H9 (cell line): ENCODE data around the gene RASGRF2. TPM values are rescaled to one million over a fixed set of nuclear protein-coding genes. Genes with fewer than 3 reads are reported as not detected.
A peak's percentile ranks its signal among the peaks of the same experiment; 100 is the strongest.

Source experiments
- DNase-seq: peaks from one replicate; pipeline ENCODE4 v3.0.0-alpha.2; 2017
- H2AFZ ChIP-seq: one replicate; pipeline ENCODE4 v1.6.1; 2013; ENCODE audit warnings: mild to moderate bottlenecking, low read length, control low read depth, moderate library complexity
- H2AK5ac ChIP-seq: 2 replicates; pipeline ENCODE4 v1.6.1; 2013; ENCODE audit warnings: low read length, control low read depth, mixed read lengths; ENCODE audit not compliant: insufficient read length
- H2BK120ac ChIP-seq: one replicate; pipeline ENCODE4 v1.6.1; 2013; ENCODE audit warnings: low read depth, mild to moderate bottlenecking, low read length, control low read depth, inconsistent platforms; ENCODE audit not compliant: poor library complexity, severe bottlenecking
- H2BK12ac ChIP-seq: 2 replicates; pipeline ENCODE4 v1.6.1; 2013; ENCODE audit warnings: low read length, control low read depth, mixed read lengths, low read depth; ENCODE audit not compliant: insufficient read length
- H2BK15ac ChIP-seq: 2 replicates; pipeline ENCODE4 v1.6.1; 2013; ENCODE audit warnings: low read depth, low read length, control low read depth
- H2BK20ac ChIP-seq: one replicate; pipeline ENCODE4 v1.6.1; 2013; ENCODE audit warnings: low read depth, mild to moderate bottlenecking, low read length, control low read depth, inconsistent platforms; ENCODE audit not compliant: poor library complexity, severe bottlenecking
- H2BK5ac ChIP-seq: 2 replicates; pipeline ENCODE4 v1.6.1; 2013; ENCODE audit warnings: low read length, control low read depth, mixed read lengths; ENCODE audit not compliant: insufficient read length
- H3K14ac ChIP-seq: 2 replicates; pipeline ENCODE4 v1.6.1; 2013; ENCODE audit warnings: low read length, control low read depth; ENCODE audit not compliant: insufficient read depth
- H3K18ac ChIP-seq: 2 replicates; pipeline ENCODE4 v1.6.1; 2013; ENCODE audit warnings: low read depth, mild to moderate bottlenecking, mixed read lengths, low read length, control low read depth; ENCODE audit not compliant: insufficient read length
- H3K23ac ChIP-seq: 2 replicates; pipeline ENCODE4 v1.6.1; 2013; ENCODE audit warnings: low read length, control low read depth, mixed read lengths, low read depth; ENCODE audit not compliant: insufficient read length
- H3K23me2 ChIP-seq: 2 replicates; pipeline ENCODE4 v1.6.1; 2013; ENCODE audit warnings: low read depth, mild to moderate bottlenecking, mixed read lengths, low read length, control low read depth; ENCODE audit not compliant: insufficient read length, poor library complexity, severe bottlenecking
- H3K27ac ChIP-seq: 2 replicates; pipeline ENCODE4 v1.5.1; 2013; ENCODE audit warnings: low read length, control low read depth, mixed read lengths, low read depth; ENCODE audit not compliant: insufficient read length
- H3K27me3 ChIP-seq: 2 replicates; pipeline ENCODE4 v1.6.1; 2013; ENCODE audit warnings: low read length, control low read depth, inconsistent platforms; ENCODE audit not compliant: insufficient read depth
- H3K4ac ChIP-seq: 2 replicates; pipeline ENCODE4 v1.6.1; 2013; ENCODE audit warnings: low read depth, mild to moderate bottlenecking, control low read depth, inconsistent platforms, low read length, moderate library complexity
- H3K4me1 ChIP-seq: 2 replicates; pipeline ENCODE4 v1.6.1; 2013; ENCODE audit warnings: low read length, control low read depth, inconsistent platforms; ENCODE audit not compliant: insufficient read depth
- H3K4me2 ChIP-seq: 2 replicates; pipeline ENCODE4 v1.6.1; 2013; ENCODE audit warnings: low read length, control low read depth, mixed read lengths; ENCODE audit not compliant: insufficient read length, insufficient read depth
- H3K56ac ChIP-seq: 2 replicates; pipeline ENCODE4 v1.6.1; 2013; ENCODE audit warnings: low read depth, mild to moderate bottlenecking, mixed read lengths, low read length, control low read depth; ENCODE audit not compliant: insufficient read length
- H3K79me1 ChIP-seq: 2 replicates; pipeline ENCODE4 v1.6.1; 2013; ENCODE audit warnings: low read depth, mild to moderate bottlenecking, moderate library complexity, low read length, control low read depth, inconsistent platforms; ENCODE audit not compliant: insufficient read depth, poor library complexity, severe bottlenecking
- H3K79me2 ChIP-seq: 2 replicates; pipeline ENCODE4 v1.6.1; 2013; ENCODE audit warnings: low read length, control low read depth, inconsistent platforms; ENCODE audit not compliant: insufficient read depth
- H3K9ac ChIP-seq: 2 replicates; pipeline ENCODE4 v1.6.1; 2013; ENCODE audit warnings: low read length, control low read depth, mixed read lengths; ENCODE audit not compliant: insufficient read length; ENCODE audit errors: extremely low read depth
- H3K9me3 ChIP-seq: one replicate; pipeline ENCODE4 v1.6.1; 2013; ENCODE audit warnings: low read depth, low read length, inconsistent platforms; ENCODE audit not compliant: control insufficient read depth
- H3T11ph ChIP-seq: one replicate; pipeline ENCODE4 v1.6.1; 2013; ENCODE audit warnings: mild to moderate bottlenecking, low read length, control low read depth, inconsistent platforms
- H4K20me1 ChIP-seq: one replicate; pipeline ENCODE4 v1.6.1; 2013; ENCODE audit not compliant: control insufficient read depth, insufficient read length, insufficient read depth
- H4K5ac ChIP-seq: 2 replicates; pipeline ENCODE4 v1.6.1; 2013; ENCODE audit warnings: low read depth, mild to moderate bottlenecking, mixed read lengths, low read length, control low read depth; ENCODE audit not compliant: insufficient read length
- H4K8ac ChIP-seq: replicated peaks from 2 replicates; pipeline ENCODE4 v1.6.1; 2013; ENCODE audit warnings: low read length, control low read depth, mixed read lengths, low read depth; ENCODE audit not compliant: insufficient read length
- H4K91ac ChIP-seq: 2 replicates; pipeline ENCODE4 v1.6.1; 2013; ENCODE audit warnings: low read depth, mild to moderate bottlenecking, moderate library complexity, mixed read lengths, low read length, control low read depth; ENCODE audit not compliant: insufficient read length
- H3K27ac Mint-ChIP-seq, 3 experiments: 2 replicates in 2 of 3; 3 replicates in 1 of 3; pipeline ENCODE4 v1.8.0; 2020 to 2021; ENCODE audit warnings: mixed read lengths in 3 of 3, mild to moderate bottlenecking in 1 of 3, moderate library complexity in 1 of 3
- H3K27me3 Mint-ChIP-seq: 2 replicates; pipeline ENCODE4 v1.8.0; 2021; ENCODE audit warnings: low read depth, mild to moderate bottlenecking, moderate library complexity, mixed read lengths
- H3K36me3 Mint-ChIP-seq, 3 experiments: 2 replicates in 2 of 3; 3 replicates in 1 of 3; pipeline ENCODE4 v1.8.0; 2020 to 2021; ENCODE audit warnings: low read depth in 3 of 3, mixed read lengths in 3 of 3; ENCODE audit not compliant: insufficient read depth in 1 of 3
- H3K4me1 Mint-ChIP-seq, 2 experiments: 2 replicates each; pipeline ENCODE4 v1.8.0; 2020; ENCODE audit warnings: mixed read lengths in 2 of 2
- H3K4me3 Mint-ChIP-seq, 2 experiments: 2 replicates in 1 of 2; 3 replicates in 1 of 2; pipeline ENCODE4 v1.8.0; 2020 to 2021; ENCODE audit warnings: mild to moderate bottlenecking in 2 of 2, mixed read lengths in 2 of 2, moderate library complexity in 1 of 2
- H3K9me3 Mint-ChIP-seq, 2 experiments: 2 replicates in 1 of 2; 3 replicates in 1 of 2; pipeline ENCODE4 v1.8.0; 2020; ENCODE audit warnings: mild to moderate bottlenecking in 2 of 2, mixed read lengths in 2 of 2, moderate library complexity in 1 of 2
- CTCF ChIP-seq: fragments of 200-600 bp; sonication (generic); conservative IDR thresholded peaks from 3 replicates; pipeline ENCODE4 v1.8.0; 2021; ENCODE audit warnings: antibody characterized with exemption, mild to moderate bottlenecking
- WGBS: extraction: QIAGEN DNeasy Blood & Tissue Kit; methylation state at CpG from one replicate; pipeline ENCODE4 v1.1.7; 2013; ENCODE audit warnings: missing lambda C conversion rate, low lambda C conversion rate, mixed read lengths; ENCODE audit not compliant: insufficient read length; ENCODE audit errors: extremely low coverage; 5-methylcytosine and 5-hydroxymethylcytosine counted together
- total RNA-seq: library from RNA; stranded (reverse); gene quantifications from 2 replicates; pipeline ENCODE4 v1.2.1, GENCODE V29; 2021

Gene RASGRF2
- total RNA-seq, 1 experiment from 2014 or later, result 13.5 TPM

DNA sequence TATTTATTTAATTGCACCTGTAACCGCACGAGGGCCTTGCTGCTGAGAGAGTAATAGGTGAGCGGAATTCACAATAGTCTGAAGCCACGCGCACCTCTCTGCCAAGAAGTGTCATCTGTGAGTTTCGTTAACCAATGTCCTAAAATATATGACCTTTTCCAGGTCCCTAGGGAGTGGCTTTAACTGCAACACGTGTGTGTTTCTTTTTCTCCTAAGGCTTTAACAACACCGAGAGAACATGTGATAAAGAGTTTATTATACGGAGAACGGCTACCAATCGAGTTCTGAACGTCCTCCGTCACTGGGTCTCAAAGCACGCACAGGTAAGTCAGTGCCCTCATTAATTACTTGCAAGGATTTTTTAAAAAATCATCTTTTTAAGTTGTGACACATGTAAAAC, 219.8 kb downstream of the RASGRF2 start:
- Histone ChIP-seq H3K4me2 (no peak overlapping the region), H3K27ac (no peak overlapping the region), H4K20me1 (no peaks in the 10 kb centered on the region), H3K18ac (no peak overlapping the region), H2BK20ac (no peak overlapping the region), H2BK12ac (no peak overlapping the region), H4K5ac (no peak overlapping the region), H3K23me2 (no peaks in the 10 kb centered on the region), H2BK15ac (no peak overlapping the region), H3K56ac (no peak overlapping the region), H3K79me1 (no peaks in the 10 kb centered on the region), H3K4me1 (no peaks in the 10 kb centered on the region; the same call in 1 of the 2 replicates), H2BK120ac (no peak overlapping the region), H3K27me3 (no peaks in the 10 kb centered on the region), H3K23ac (no peak overlapping the region), H3T11ph (no peak overlapping the region), H2AFZ (no peak overlapping the region), H2AK5ac (no peak overlapping the region), H3K79me2 (no peaks in the 10 kb centered on the region), H3K9ac (no peak overlapping the region), H3K14ac (no peak overlapping the region), H3K9me3 (no peaks in the 10 kb centered on the region), H3K4ac (no peak overlapping the region), H2BK5ac (no peak overlapping the region), H4K8ac (no peak overlapping the region), H4K91ac (no peak overlapping the region)
- Mint-ChIP-seq H3K27ac (peak overlapping the region in 1 of 3 experiments; percentile 31; a peak in 1 of 7 replicates), H3K9me3 (no peaks in the 10 kb centered on the region), H3K4me3 (no peak overlapping the region), H3K4me1 (peaks cover 18 to 26% of the 10 kb centered on the region in 2 experiments), H3K36me3 (no peaks in the 10 kb centered on the region), H3K27me3 (no peaks in the 10 kb centered on the region)
- no CpG with 5 or more reads among the region's 14 CpGs for WGBS
- no peak for DNase-seq
- no peak for TF ChIP-seq CTCF
